ENCODE data around the gene PXK. TPM values are rescaled to one million over a fixed set of nuclear protein-coding genes. Genes with fewer than 3 reads are reported as not detected.

The PXK gene
- total RNA-seq, 2 donors from 2014 or later = 9.3 to 11.4 TPM

- no peaks in the 10 kb centered on the region for H3K36me3 ChIP-seq
- no peaks in the 10 kb centered on the region for H3K4me1 ChIP-seq
- TF ChIP-seq CTCF (IDR thresholded peaks at IDR 0.05) = no peak
- no peak overlapping the region for H3K27ac ChIP-seq
- H3K4me3 ChIP-seq = no peak overlapping the region
- intact Hi-C loops (cut with DNase I) = no loop called here
- no peak for DNase-seq
- H3K9ac ChIP-seq (ENCODE audit: low read depth in 2 of 2, low read length in 2 of 2) = no peak overlapping the region
- H3K27me3 ChIP-seq = no peaks in the 10 kb centered on the region
- H3K9me3 ChIP-seq = no peaks in the 10 kb centered on the region
These were observed 34.5 kb upstream of the PXK start for GRCh38 chr3:58298190-58298589.

GRCh38 chr3:58299075-58299474 lies 33.6 kb upstream of the PXK start:
- H3K4me3 ChIP-seq = no peak overlapping the region
- no peaks in the 10 kb centered on the region for H3K9me3 ChIP-seq
- no peak for DNase-seq
- no peaks in the 10 kb centered on the region for H3K27me3 ChIP-seq
- H3K4me1 ChIP-seq = no peaks in the 10 kb centered on the region
- no peak for TF ChIP-seq CTCF (IDR thresholded peaks at IDR 0.05)
- intact Hi-C loops (cut with DNase I) = no loop called here
- no peak overlapping the region for H3K27ac ChIP-seq
- H3K36me3 ChIP-seq = no peaks in the 10 kb centered on the region
- H3K9ac ChIP-seq (ENCODE audit: low read depth in 2 of 2, low read length in 2 of 2) = no peak overlapping the region

- Histone ChIP-seq H3K4me1 (no peaks in the 10 kb centered on the region), H3K36me3 (no peaks in the 10 kb centered on the region), H3K27me3 (no peaks in the 10 kb centered on the region), H3K27ac (no peak overlapping the region), H3K9ac (ENCODE audit: low read depth in 2 of 2, low read length in 2 of 2) (no peak overlapping the region), H3K4me3 (no peak overlapping the region), H3K9me3 (no peaks in the 10 kb centered on the region)
- TF ChIP-seq CTCF (IDR thresholded peaks at IDR 0.05) = peak; percentile 48
- intact Hi-C loops (cut with DNase I) = loop anchor here (2.0 kb wide), 1 partner anchor 113 kb away; no protein-coding TSS in a partner anchor
- DNase-seq = no peak
These were observed 32.7 kb upstream of the PXK start for GRCh38 chr3:58299839-58300516.

GRCh38 chr3:58305882-58306711 lies 26.6 kb upstream of the PXK start, which contains the start of the genes HTD2 and RPP14:
Gene HTD2, plus strand, starts transcription at chr3:58306520. Its CDS starts 11,094 bp downstream, at chr3:58317614.
Gene RPP14, plus strand, starts transcription at chr3:58306245. Its CDS starts 4,085 bp downstream, at chr3:58310330.
- Histone ChIP-seq H3K4me1 (peaks cover 12% of the 10 kb centered on the region), H3K36me3 (no peaks in the 10 kb centered on the region), H3K27ac (peak within 1 kb of the TSS; percentile 92), H3K27me3 (no peaks in the 10 kb centered on the region), H3K9ac (ENCODE audit: low read depth in 2 of 2, low read length in 2 of 2) (peak within 1 kb of the TSS; percentile 71 to 96), H3K4me3 (peak within 1 kb of the TSS; percentile 78), H3K9me3 (no peaks in the 10 kb centered on the region)
- TF ChIP-seq CTCF (IDR thresholded peaks at IDR 0.05) = peak; percentile 96
- intact Hi-C loops (cut with DNase I) = no loop called here
- peak; percentile 99 for DNase-seq

GRCh38 chr3:58307639-58308215 lies 25.0 kb upstream of the PXK start:
- Histone ChIP-seq H3K36me3 (peaks cover 8% of the 10 kb centered on the region), H3K9me3 (no peaks in the 10 kb centered on the region), H3K27ac (peak overlapping the region; percentile 92), H3K9ac (ENCODE audit: low read depth in 2 of 2, low read length in 2 of 2) (peak overlapping the region; percentile 71 to 96), H3K4me1 (peaks cover 12% of the 10 kb centered on the region), H3K27me3 (no peaks in the 10 kb centered on the region), H3K4me3 (peak overlapping the region; percentile 78)
- peak; percentile 31 for TF ChIP-seq CTCF (IDR thresholded peaks at IDR 0.05)
- DNase-seq = peak; percentile 39
- intact Hi-C loops (cut with DNase I) = no loop called here
